SK-N-SH (cell line): ENCODE measurements around the gene COL6A6. TPM values are rescaled to one million over a fixed set of nuclear protein-coding genes. Genes with fewer than 3 reads are reported as not detected.

Experiments used
- CTCF ChIA-PET: fragments of 300-600, 350-600 bp; formaldehyde crosslinking; extraction: SDS; loops from one replicate; lab custom pipeline; 2021; lab: Yijun Ruan, JAX
- POLR2A ChIA-PET: fragments of 350-600 bp; sonication (Branson Sonifier 250); formaldehyde crosslinking; extraction: SDS; loops from one replicate; lab custom pipeline; 2020; ENCODE audit warnings: antibody characterized with exemption, inconsistent platforms; lab: Yijun Ruan, JAX
- DNase-seq: peaks from one replicate; pipeline ENCODE4 v3.0.0; 2012
- H2AFZ ChIP-seq: fragments of 200-600 bp; sonication (generic); 2 replicates; pipeline ENCODE4 v1.8.1; 2016; ENCODE audit warnings: antibody characterized with exemption, mild to moderate bottlenecking, low read depth
- H3F3A ChIP-seq: fragments of 200-600 bp; sonication (generic); replicated peaks from 2 replicates; pipeline ENCODE3; 2016; ENCODE audit warnings: antibody characterized with exemption, mild to moderate bottlenecking; ENCODE audit not compliant: insufficient read depth
- H3K27ac ChIP-seq, 2 experiments: fragments of 200-500 bp in 1 of 2; fragments of 200-600 bp in 1 of 2; sonication (Bioruptor generic) in 1 of 2; sonication (generic), shearing (Covaris generic) in 1 of 2; 2 replicates each; pipeline versions ENCODE4 v1.5.1 to v1.6.1; 2014 to 2016; ENCODE audit warnings: low read depth in 2 of 2, inconsistent platforms in 1 of 2, low read length in 1 of 2, mild to moderate bottlenecking in 1 of 2, mixed read lengths in 1 of 2
- H3K27me3 ChIP-seq: fragments of 200-600 bp; sonication (generic), shearing (Covaris generic); 2 replicates; pipeline ENCODE4 v1.6.1; 2016; ENCODE audit warnings: mixed run types; ENCODE audit not compliant: insufficient read depth
- H3K36me3 ChIP-seq, 2 experiments: fragments of 200-500 bp in 1 of 2; fragments of 200-600 bp in 1 of 2; sonication (Bioruptor generic) in 1 of 2; sonication (generic) in 1 of 2; replicated peaks in 1 of 2; 2 replicates each; pipeline versions ENCODE3 to v1.5.1; 2014 to 2016; ENCODE audit warnings: low read length in 1 of 2, mild to moderate bottlenecking in 1 of 2; ENCODE audit not compliant: insufficient read depth in 2 of 2, control insufficient read depth in 1 of 2
- H3K4me1 ChIP-seq, 2 experiments: fragments of 200-500 bp in 1 of 2; fragments of 200-600 bp in 1 of 2; sonication (Bioruptor generic) in 1 of 2; sonication (generic), shearing (Covaris generic) in 1 of 2; 2 replicates each; pipeline versions ENCODE4 v1.5.1 to v1.6.1; 2014 to 2016; ENCODE audit warnings: low read depth in 1 of 2, low read length in 1 of 2, mixed run types in 1 of 2; ENCODE audit not compliant: insufficient read depth in 2 of 2, control insufficient read depth in 1 of 2
- H3K4me2 ChIP-seq: fragments of 200-600 bp; sonication (generic), shearing (Covaris generic); 2 replicates; pipeline ENCODE4 v1.6.1; 2017; ENCODE audit warnings: mixed run types
- H3K4me3 ChIP-seq, 2 experiments: fragments of 200-500 bp in 1 of 2; fragments of 200-600 bp in 1 of 2; sonication (Bioruptor generic) in 1 of 2; sonication (generic), shearing (Covaris generic) in 1 of 2; 2 replicates each; pipeline versions ENCODE4 v1.5.1 to v1.8.1; 2014 to 2016; ENCODE audit warnings: low read depth in 2 of 2, inconsistent platforms in 1 of 2, low read length in 1 of 2, mild to moderate bottlenecking in 1 of 2, mixed read lengths in 1 of 2, moderate library complexity in 1 of 2
- H3K79me2 ChIP-seq: fragments of 200-600 bp; sonication (generic); 2 replicates; pipeline ENCODE4 v1.8.1; 2017; ENCODE audit warnings: mild to moderate bottlenecking; ENCODE audit not compliant: insufficient read depth
- H3K9ac ChIP-seq: fragments of 200-600 bp; sonication (generic); 2 replicates; pipeline ENCODE4 v1.6.1; 2017; ENCODE audit warnings: mixed run types
- H3K9me2 ChIP-seq: fragments of 200-600 bp; sonication (generic); 2 replicates; pipeline ENCODE4 v1.6.1; 2017; ENCODE audit warnings: mixed run types
- H3K9me3 ChIP-seq: fragments of 200-600 bp; sonication (generic); 2 replicates; pipeline ENCODE4 v1.6.1; 2017; ENCODE audit warnings: mixed run types, mild to moderate bottlenecking, moderate library complexity
- H4K20me1 ChIP-seq: fragments of 200-600 bp; sonication (generic); 2 replicates; pipeline ENCODE4 v1.6.1; 2017; ENCODE audit warnings: mild to moderate bottlenecking, mixed run types; ENCODE audit not compliant: insufficient read depth
- EP300 ChIP-seq, 2 experiments: IDR thresholded peaks; 2 replicates each; pipeline versions ENCODE4 v1.4.0 to v1.6.1; 2012; ENCODE audit warnings: borderline replicate concordance in 1 of 2, low read depth in 1 of 2, low read length in 1 of 2
- EZH2phosphoT487 ChIP-seq: fragments of 200-600 bp; sonication (generic); IDR thresholded peaks from 2 replicates; pipeline ENCODE4 v1.6.1; 2017; ENCODE audit warnings: low read depth, mixed run types, mild to moderate bottlenecking, antibody characterized with exemption, moderate library complexity, borderline replicate concordance
- FOSL2 ChIP-seq: IDR thresholded peaks from 2 replicates; pipeline ENCODE4 v1.4.0; 2012; ENCODE audit warnings: low read depth, mild to moderate bottlenecking, moderate library complexity, borderline replicate concordance
- FOXJ3 ChIP-seq: sonication (generic); formaldehyde crosslinking; IDR thresholded peaks from 2 replicates; pipeline ENCODE4 v1.5.1; 2020; ENCODE audit warnings: mild to moderate bottlenecking, missing genetic modification reagents
- JUND ChIP-seq: IDR thresholded peaks from 2 replicates; pipeline ENCODE4 v1.4.0; 2012
- MXI1 ChIP-seq: IDR thresholded peaks from 2 replicates; pipeline ENCODE4 v1.6.1; 2012; ENCODE audit warnings: mild to moderate bottlenecking, low read depth, low read length, improper control_type of control experiment
- RAD21 ChIP-seq: IDR thresholded peaks from 2 replicates; pipeline ENCODE4 v1.6.1; 2012; ENCODE audit warnings: mild to moderate bottlenecking, low read length
- SIN3A ChIP-seq: IDR thresholded peaks from 2 replicates; pipeline ENCODE4 v1.6.1; 2012; ENCODE audit warnings: low read depth, mild to moderate bottlenecking, low read length, moderate library complexity, borderline replicate concordance
- SMC3 ChIP-seq: IDR thresholded peaks from 2 replicates; pipeline ENCODE4 v1.6.1; 2012; ENCODE audit warnings: low read depth, low read length, improper control_type of control experiment
- TAF1 ChIP-seq: IDR thresholded peaks from 2 replicates; pipeline ENCODE4 v1.6.1; 2012; ENCODE audit warnings: low read depth, mild to moderate bottlenecking, low read length, moderate library complexity, borderline replicate concordance
- TCF12 ChIP-seq: IDR thresholded peaks from 2 replicates; pipeline ENCODE4 v1.4.0; 2012
- USF2 ChIP-seq: fragments of 150-350 bp; IDR thresholded peaks from 2 replicates; pipeline ENCODE4 v1.6.1; 2017; ENCODE audit warnings: antibody characterized with exemption, low read length, low read depth, borderline replicate concordance
- WGBS: methylation state at CpG from one replicate; pipeline ENCODE4 v1.1.6; 2017; ENCODE audit warnings: low lambda C conversion rate; 5-methylcytosine and 5-hydroxymethylcytosine counted together
- polyA plus RNA-seq, 3 experiments: library from polyadenylated mRNA; depleted of rRNA; stranded (reverse); fragments of >200 nt; gene quantifications; 2 replicates each; pipeline ENCODE4 v1.2.3, GENCODE V29; 2012
- TF ChIP-seq, protein P1 (sequence below): fragments of 200-600 bp; sonication (generic); IDR thresholded peaks from 2 replicates; pipeline ENCODE4 v1.6.1; 2017; ENCODE audit warnings: antibody characterized with exemption, mild to moderate bottlenecking, moderate library complexity
- TF ChIP-seq, protein P2 (sequence below): IDR thresholded peaks from 2 replicates; pipeline ENCODE4 v1.4.0; 2012; ENCODE audit warnings: low read depth

The COL6A6 gene
- polyA plus RNA-seq, 1 of the 3 experiments (the other 2 are of a cell fraction) = not detected

DNA sequence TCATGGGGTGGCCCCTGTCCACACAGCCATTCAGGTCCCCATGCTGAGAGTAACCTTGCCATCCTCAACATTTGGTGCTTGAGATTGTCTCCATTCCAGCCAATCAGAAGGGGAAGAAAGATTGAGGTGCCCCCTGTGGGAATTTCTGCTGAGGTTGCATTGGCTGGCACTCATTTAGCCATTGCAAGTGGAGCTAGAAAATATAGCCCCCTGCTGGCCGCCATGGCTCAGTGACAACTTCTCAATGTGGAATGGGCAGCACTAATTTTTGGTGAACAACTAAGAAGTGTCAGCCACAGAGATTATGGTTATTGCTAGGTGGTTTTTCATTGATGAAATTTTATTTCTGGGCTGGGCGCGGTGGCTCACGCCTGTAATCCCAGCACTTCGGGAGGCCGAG lies 22.0 kb downstream of the COL6A6 start:
- TF ChIP-seq RAD21 (peak; percentile 75), SMC3 (peak; percentile 74), TAF1 (no peak)
- TF ChIP-seq, protein P1, sequence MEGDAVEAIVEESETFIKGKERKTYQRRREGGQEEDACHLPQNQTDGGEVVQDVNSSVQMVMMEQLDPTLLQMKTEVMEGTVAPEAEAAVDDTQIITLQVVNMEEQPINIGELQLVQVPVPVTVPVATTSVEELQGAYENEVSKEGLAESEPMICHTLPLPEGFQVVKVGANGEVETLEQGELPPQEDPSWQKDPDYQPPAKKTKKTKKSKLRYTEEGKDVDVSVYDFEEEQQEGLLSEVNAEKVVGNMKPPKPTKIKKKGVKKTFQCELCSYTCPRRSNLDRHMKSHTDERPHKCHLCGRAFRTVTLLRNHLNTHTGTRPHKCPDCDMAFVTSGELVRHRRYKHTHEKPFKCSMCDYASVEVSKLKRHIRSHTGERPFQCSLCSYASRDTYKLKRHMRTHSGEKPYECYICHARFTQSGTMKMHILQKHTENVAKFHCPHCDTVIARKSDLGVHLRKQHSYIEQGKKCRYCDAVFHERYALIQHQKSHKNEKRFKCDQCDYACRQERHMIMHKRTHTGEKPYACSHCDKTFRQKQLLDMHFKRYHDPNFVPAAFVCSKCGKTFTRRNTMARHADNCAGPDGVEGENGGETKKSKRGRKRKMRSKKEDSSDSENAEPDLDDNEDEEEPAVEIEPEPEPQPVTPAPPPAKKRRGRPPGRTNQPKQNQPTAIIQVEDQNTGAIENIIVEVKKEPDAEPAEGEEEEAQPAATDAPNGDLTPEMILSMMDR = peak; percentile 66
- CTCF ChIA-PET = interaction anchor here (0.7 to 5.4 kb wide), 30 partner anchors 9 to 282 kb away, joined by 3 to 125 read pairs (median 4); no protein-coding TSS in a partner anchor
- Histone ChIP-seq H3K27me3 (no peaks in the 10 kb centered on the region), H3K79me2 (no peaks in the 10 kb centered on the region), H3K4me2 (no peak overlapping the region), H3K4me1 (no peaks in the 10 kb centered on the region), H3K27ac (no peak overlapping the region), H3F3A (no peaks in the 10 kb centered on the region), H4K20me1 (no peaks in the 10 kb centered on the region), H3K9ac (no peak overlapping the region), H2AFZ (no peak overlapping the region), H3K9me2 (no peaks in the 10 kb centered on the region), H3K36me3 (no peaks in the 10 kb centered on the region), H3K9me3 (no peaks in the 10 kb centered on the region), H3K4me3 (peak overlapping the region in 1 of 2 experiments; percentile 51; a peak in 1 of 4 replicates)
- POLR2A ChIA-PET = no interaction called here
- peak; percentile 68 for DNase-seq
- 65% methylated on average over 6 of the region's 6 CpGs for WGBS

DNA sequence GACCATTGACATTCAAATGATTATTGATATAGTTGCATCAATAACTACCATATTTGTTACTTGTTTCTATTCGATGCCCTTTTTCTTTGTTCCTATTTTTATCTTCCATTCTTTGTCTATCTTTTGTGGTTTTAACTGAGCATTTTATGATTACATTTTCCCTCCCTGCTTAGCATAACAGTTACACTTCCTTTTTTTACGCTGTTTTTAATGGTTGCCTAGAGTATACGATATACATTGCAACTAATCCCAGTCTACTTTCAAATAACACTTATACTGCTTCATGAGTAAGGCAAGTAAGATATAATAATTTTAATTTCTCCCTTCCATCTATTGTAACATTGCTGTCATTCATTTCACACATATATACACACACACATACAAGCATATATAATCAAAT lies 26.3 kb downstream of the COL6A6 start:
- Histone ChIP-seq H3K4me3 (no peak overlapping the region), H3K79me2 (no peaks in the 10 kb centered on the region), H3K4me2 (no peak overlapping the region), H3K4me1 (no peaks in the 10 kb centered on the region), H3K9ac (no peak overlapping the region), H3K27me3 (no peaks in the 10 kb centered on the region), H3F3A (no peaks in the 10 kb centered on the region), H3K36me3 (no peaks in the 10 kb centered on the region), H2AFZ (no peak overlapping the region), H3K9me3 (no peaks in the 10 kb centered on the region), H3K9me2 (no peaks in the 10 kb centered on the region), H3K27ac (no peak overlapping the region), H4K20me1 (no peaks in the 10 kb centered on the region)
- no peak for TF ChIP-seq JUND
- DNase-seq = no peak
- ChIA-PET POLR2A (no interaction called here), CTCF (interaction anchor here (1.6 to 2.2 kb wide), 2 partner anchors 266 to 268 kb away, joined by 6 to 15 read pairs; no protein-coding TSS in a partner anchor)
- 44% methylated on average over 3 of the region's 3 CpGs for WGBS

DNA sequence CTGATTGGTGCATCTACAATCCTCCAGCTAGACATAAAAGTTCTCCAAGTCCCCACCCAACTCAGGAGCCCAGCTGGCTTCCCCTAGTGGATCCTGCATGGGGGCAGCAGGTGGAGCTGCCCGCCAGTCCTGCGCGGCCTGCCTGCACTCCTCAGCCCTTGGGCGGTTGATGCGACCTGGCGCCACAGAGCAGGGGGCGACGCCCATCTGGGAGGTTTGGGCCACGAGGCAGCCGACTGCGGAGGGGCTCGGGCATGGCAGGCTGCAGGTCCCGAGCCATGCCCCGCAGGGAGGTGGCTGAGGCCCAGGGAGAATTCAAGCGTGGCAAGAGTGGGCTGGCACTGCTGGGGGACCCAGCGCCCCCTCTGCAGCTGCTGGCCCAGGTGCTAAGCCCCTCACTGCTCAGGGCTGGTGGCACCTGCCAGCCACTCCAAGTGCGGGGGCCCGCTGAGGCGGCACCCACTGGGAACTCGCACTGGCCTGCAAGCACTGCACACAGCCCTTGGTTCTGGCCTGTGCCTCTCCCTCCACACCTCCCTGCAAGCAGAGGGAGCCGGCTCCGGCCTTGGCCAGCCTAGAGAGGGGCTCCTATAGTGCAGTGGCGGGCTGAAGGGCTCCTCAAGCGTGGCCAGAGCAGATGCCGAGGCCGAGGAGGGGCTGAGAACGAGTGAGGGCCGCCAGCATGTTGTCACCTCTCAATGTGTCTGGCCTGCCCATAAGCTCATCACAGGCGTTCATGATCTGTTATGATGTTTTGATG lies 30.1 kb downstream of the COL6A6 start:
- ChIA-PET POLR2A (no interaction called here), CTCF (interaction anchor here (1.0 to 2.6 kb wide), 4 partner anchors 9 to 271 kb away, joined by 3 to 17 read pairs (median 4); no protein-coding TSS in a partner anchor)
- no peaks in the 10 kb centered on the region for H3K27me3 ChIP-seq
- no peak overlapping the region for H2AFZ ChIP-seq
- no peak overlapping the region for H3K4me3 ChIP-seq
- H3K9ac ChIP-seq = no peak overlapping the region
- H3F3A ChIP-seq = no peaks in the 10 kb centered on the region
- no peaks in the 10 kb centered on the region for H3K9me3 ChIP-seq
- 59% methylated on average over 10 of the region's 29 CpGs for WGBS
- no peak overlapping the region for H3K4me2 ChIP-seq
- no peaks in the 10 kb centered on the region for H4K20me1 ChIP-seq
- H3K9me2 ChIP-seq = no peaks in the 10 kb centered on the region
- no peaks in the 10 kb centered on the region for H3K36me3 ChIP-seq
- H3K27ac ChIP-seq = no peak overlapping the region
- H3K4me1 ChIP-seq = no peaks in the 10 kb centered on the region
- DNase-seq = no peak
- no peaks in the 10 kb centered on the region for H3K79me2 ChIP-seq
- TF ChIP-seq SMC3 (no peak), USF2 (no peak), EZH2phosphoT487 (no peak), RAD21 (no peak), FOSL2 (no peak), TAF1 (no peak), TCF12 (no peak), SIN3A (no peak), FOXJ3 (CRISPR knock-in tag) (no peak), EP300 (IDR thresholded peaks at IDR 0.05; ENCODE audit: borderline replicate concordance in 1 of 2, low read depth in 1 of 2, low read length in 1 of 2) (no peak), MXI1 (no peak)
- TF ChIP-seq, protein P1 = no peak
- TF ChIP-seq, protein P2, sequence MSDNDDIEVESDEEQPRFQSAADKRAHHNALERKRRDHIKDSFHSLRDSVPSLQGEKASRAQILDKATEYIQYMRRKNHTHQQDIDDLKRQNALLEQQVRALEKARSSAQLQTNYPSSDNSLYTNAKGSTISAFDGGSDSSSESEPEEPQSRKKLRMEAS = no peak
